CD4-positive, alpha-beta T cell treated with Interleukin-2 at 100 ng/mL for 4 hours (primary cell): ENCODE data around the gene RO60.

Source experiments
- DNase-seq: peaks from one replicate; pipeline ENCODE4 v3.0.0-alpha.2; 2020; ENCODE audit warnings: low spot score

RO60 gene

DNA sequence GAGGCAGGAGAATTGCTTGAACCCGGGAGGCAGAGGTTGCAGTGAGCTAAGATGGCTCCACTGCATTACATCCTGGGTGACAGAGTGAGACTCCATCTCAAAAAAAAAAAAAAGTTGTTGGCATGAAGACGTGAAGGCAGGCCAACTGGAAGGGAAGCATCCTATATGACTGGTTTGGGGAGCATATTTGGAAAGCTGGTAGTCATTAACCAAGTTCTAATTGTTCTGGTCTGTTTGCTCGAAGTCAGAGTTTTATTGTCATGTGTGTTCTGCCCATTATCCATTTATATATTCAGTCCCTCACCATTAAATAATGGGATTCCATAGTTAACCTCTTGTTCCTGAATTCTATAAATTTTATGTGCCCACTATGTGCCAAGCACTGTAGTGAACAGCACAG, 49.1 kb downstream of the RO60 start:
- DNase-seq: no peak
